Colonic mucosa (tissue), 4 donors: ENCODE results near the gene MAN1A1. TPM values are rescaled to one million over a fixed set of nuclear protein-coding genes. Genes with fewer than 3 reads are reported as not detected.

ENCODE experiments used
- DNase-seq: peaks from one replicate; pipeline ENCODE4 v3.0.0-alpha.2; 2020
- H3K27ac ChIP-seq: fragments of 200-600 bp; one replicate; pipeline ENCODE4 v1.8.0; 2021
- H3K27me3 ChIP-seq: fragments of 200-600 bp; one replicate; pipeline ENCODE4 v1.8.0; 2021
- H3K36me3 ChIP-seq: fragments of 200-600 bp; one replicate; pipeline ENCODE4 v1.8.0; 2021
- H3K4me1 ChIP-seq: fragments of 200-600 bp; one replicate; pipeline ENCODE4 v1.8.0; 2021; ENCODE audit warnings: mild to moderate bottlenecking
- H3K4me3 ChIP-seq: fragments of 200-600 bp; one replicate; pipeline ENCODE4 v1.8.0; 2021
- H3K9ac ChIP-seq, 2 donors: one replicate each; pipeline ENCODE4 v1.7.0; 2013; ENCODE audit warnings: control low read depth in 2 of 2, low read depth in 2 of 2, low read length in 2 of 2
- H3K9me3 ChIP-seq: fragments of 200-600 bp; one replicate; pipeline ENCODE4 v1.8.0; 2021
- CTCF ChIP-seq: fragments of 200-600 bp; IDR thresholded peaks from one replicate; pipeline ENCODE4 v1.8.0; 2022; ENCODE audit warnings: antibody characterized with exemption, mild to moderate bottlenecking
- intact Hi-C: fragments of 100-400 bp; cut with DNase I; formaldehyde crosslinking; loops from one replicate; pipeline ENCODE4 v1.14.1; 2022
- total RNA-seq, 2 donors: library from RNA; stranded (reverse); fragmentation: NEBNext Ultra II Directional in 1 of 2; extraction: Animal tissue kit (Norgen Biotek cat#: 25700) in 1 of 2; gene quantifications; one replicate each; pipeline ENCODE4 v1.2.1, GENCODE V29; 2021
- donor health status: healthy.
- donor health status: DM: no; HTN: no; CAD: no.
- donor health status: DM: no; HTN: no; CAD: no.

MAN1A1 gene
- total RNA-seq, 2 donors from 2014 or later: 43.5 to 77.1 TPM

- no peaks in the 10 kb centered on the region for H3K27me3 ChIP-seq
- no peak overlapping the region for H3K27ac ChIP-seq
- H3K9me3 ChIP-seq: no peaks in the 10 kb centered on the region
- intact Hi-C loops: no loop called here
- no peaks in the 10 kb centered on the region for H3K36me3 ChIP-seq
- H3K4me1 ChIP-seq: no peaks in the 10 kb centered on the region
- no peak overlapping the region for H3K4me3 ChIP-seq
- TF ChIP-seq CTCF: no peak
- no peak for DNase-seq
- H3K9ac ChIP-seq: no peak overlapping the region
Measured at GRCh38 chr6:119325559-119326265, 23.8 kb downstream of the MAN1A1 start.

GRCh38 chr6:119324718-119325117 lies 24.8 kb downstream of the MAN1A1 start:
- no peak for DNase-seq
- no peaks in the 10 kb centered on the region for H3K27me3 ChIP-seq
- no peak overlapping the region for H3K4me3 ChIP-seq
- no peaks in the 10 kb centered on the region for H3K4me1 ChIP-seq
- no peak for TF ChIP-seq CTCF
- H3K36me3 ChIP-seq: no peaks in the 10 kb centered on the region
- no peak overlapping the region for H3K27ac ChIP-seq
- intact Hi-C loops: no loop called here
- H3K9ac ChIP-seq: no peak overlapping the region
- H3K9me3 ChIP-seq: no peaks in the 10 kb centered on the region

GRCh38 chr6:119323931-119324330 lies 25.6 kb downstream of the MAN1A1 start:
- H3K36me3 ChIP-seq: no peaks in the 10 kb centered on the region
- no peak for TF ChIP-seq CTCF
- H3K9me3 ChIP-seq: no peaks in the 10 kb centered on the region
- intact Hi-C loops: no loop called here
- H3K27ac ChIP-seq: no peak overlapping the region
- no peaks in the 10 kb centered on the region for H3K27me3 ChIP-seq
- DNase-seq: no peak
- no peak overlapping the region for H3K4me3 ChIP-seq
- H3K9ac ChIP-seq: no peak overlapping the region
- H3K4me1 ChIP-seq: no peaks in the 10 kb centered on the region

GRCh38 chr6:119323478-119323877 lies 26.1 kb downstream of the MAN1A1 start:
- no peak for DNase-seq
- H3K9me3 ChIP-seq: no peaks in the 10 kb centered on the region
- no peaks in the 10 kb centered on the region for H3K4me1 ChIP-seq
- H3K27me3 ChIP-seq: no peaks in the 10 kb centered on the region
- intact Hi-C loops: no loop called here
- TF ChIP-seq CTCF: no peak
- H3K4me3 ChIP-seq: no peak overlapping the region
- no peaks in the 10 kb centered on the region for H3K36me3 ChIP-seq
- H3K27ac ChIP-seq: no peak overlapping the region
- H3K9ac ChIP-seq: no peak overlapping the region

GRCh38 chr6:119322715-119323350 lies 26.7 kb downstream of the MAN1A1 start:
- Histone ChIP-seq H3K36me3 (no peaks in the 10 kb centered on the region), H3K27me3 (no peaks in the 10 kb centered on the region), H3K4me1 (no peaks in the 10 kb centered on the region), H3K9me3 (no peaks in the 10 kb centered on the region), H3K4me3 (no peak overlapping the region), H3K9ac (no peak overlapping the region), H3K27ac (no peak overlapping the region)
- intact Hi-C loops: no loop called here
- DNase-seq: no peak
- TF ChIP-seq CTCF: no peak
